IMR-90 (cell line): ENCODE data around the gene STAT6. TPM values are rescaled to one million over a fixed set of nuclear protein-coding genes. Genes with fewer than 3 reads are reported as not detected.

ENCODE experiments used
- ATAC-seq: fragments of 200-7000 bp; cut with Tn5 transposase; 2 replicates; pipeline ENCODE4 v1.9.1; 2020; ENCODE audit warnings: low read depth, mild to moderate bottlenecking, moderate library complexity
- BruUV-seq: library from RNA; stranded (reverse); fragments of 400-500 nt; replicated peaks from 2 replicates; lab custom pipeline; 2021; lab: Mats Ljungman, UMichigan
- CTCF ChIA-PET: fragments of 300-600 bp; formaldehyde crosslinking; extraction: SDS; loops from one replicate; lab custom pipeline; 2021; ENCODE audit warnings: antibody characterized with exemption; lab: Yijun Ruan, JAX
- POLR2A ChIA-PET: fragments of 300-600 bp; sonication (Branson Sonifier 250); formaldehyde crosslinking; loops from one replicate; lab custom pipeline; 2022; ENCODE audit warnings: antibody characterized with exemption; ENCODE audit not compliant: unreplicated experiment; lab: Charles Lee
- DNase-seq: peaks from one replicate; pipeline ENCODE4 v3.0.0; 2013
- H2AFZ ChIP-seq: replicated peaks from 2 replicates; pipeline ENCODE3; 2013; ENCODE audit warnings: low read length, mild to moderate bottlenecking; ENCODE audit not compliant: poor library complexity
- H2AK5ac ChIP-seq: 2 replicates; pipeline ENCODE4 v1.6.1; 2013; ENCODE audit warnings: low read depth, low read length, inconsistent platforms
- H2AK9ac ChIP-seq: replicated peaks from 2 replicates; pipeline ENCODE3; 2013; ENCODE audit warnings: mild to moderate bottlenecking, low read depth, low read length, moderate library complexity; ENCODE audit not compliant: poor library complexity
- H2BK120ac ChIP-seq: 2 replicates; pipeline ENCODE4 v1.6.1; 2013; ENCODE audit warnings: low read depth, low read length, inconsistent platforms
- H2BK15ac ChIP-seq: 3 replicates; pipeline ENCODE4 v1.6.1; 2013; ENCODE audit warnings: low read depth, low read length, inconsistent platforms
- H2BK20ac ChIP-seq: 2 replicates; pipeline ENCODE4 v1.6.1; 2013; ENCODE audit warnings: low read depth, mild to moderate bottlenecking, inconsistent platforms, low read length, moderate library complexity
- H2BK5ac ChIP-seq: 2 replicates; pipeline ENCODE4 v1.6.1; 2013; ENCODE audit warnings: mild to moderate bottlenecking, low read depth, low read length, inconsistent platforms; ENCODE audit not compliant: poor library complexity, severe bottlenecking
- H3K14ac ChIP-seq: replicated peaks from 2 replicates; pipeline ENCODE4 v1.6.1; 2013; ENCODE audit warnings: low read depth, low read length, inconsistent platforms
- H3K18ac ChIP-seq: 2 replicates; pipeline ENCODE4 v1.6.1; 2013; ENCODE audit warnings: low read depth, low read length, control low read depth
- H3K23ac ChIP-seq: 2 replicates; pipeline ENCODE4 v1.6.1; 2013; ENCODE audit warnings: low read depth, low read length, inconsistent platforms
- H3K27ac ChIP-seq: 2 replicates; pipeline ENCODE4 v1.5.1; 2013; ENCODE audit warnings: mild to moderate bottlenecking, control low read depth, low read length; ENCODE audit not compliant: insufficient read depth
- H3K27me3 ChIP-seq: 2 replicates; pipeline ENCODE4 v1.6.1; 2013; ENCODE audit warnings: low read length; ENCODE audit not compliant: control insufficient read depth, insufficient read depth
- H3K36me3 ChIP-seq: 2 replicates; pipeline ENCODE4 v1.6.1; 2013; ENCODE audit warnings: low read length, mixed read lengths; ENCODE audit not compliant: control insufficient read depth, insufficient read depth
- H3K4ac ChIP-seq: 2 replicates; pipeline ENCODE4 v1.6.1; 2013; ENCODE audit warnings: low read depth, low read length, inconsistent platforms
- H3K4me1 ChIP-seq: 2 replicates; pipeline ENCODE4 v1.6.1; 2013; ENCODE audit warnings: low read length, mixed read lengths; ENCODE audit not compliant: control insufficient read depth, insufficient read depth
- H3K4me2 ChIP-seq: 2 replicates; pipeline ENCODE4 v1.6.1; 2013; ENCODE audit warnings: low read depth, mild to moderate bottlenecking, control low read depth, low read length, moderate library complexity
- H3K4me3 ChIP-seq: 2 replicates; pipeline ENCODE4 v1.5.1; 2013; ENCODE audit warnings: low read depth, mild to moderate bottlenecking, control low read depth, low read length, moderate library complexity; ENCODE audit not compliant: insufficient read depth
- H3K56ac ChIP-seq: 2 replicates; pipeline ENCODE4 v1.6.1; 2013; ENCODE audit warnings: low read length, inconsistent platforms; ENCODE audit not compliant: insufficient read depth; ENCODE audit errors: extremely low read depth
- H3K79me1 ChIP-seq, 2 experiments: 2 replicates each; pipeline ENCODE4 v1.6.1; 2013; ENCODE audit warnings: low read length in 2 of 2, inconsistent platforms in 1 of 2, low read depth in 1 of 2
- H3K9ac ChIP-seq: 2 replicates; pipeline ENCODE4 v1.6.1; 2013; ENCODE audit warnings: low read depth, low read length, control low read depth
- H3K9me1 ChIP-seq: 2 replicates; pipeline ENCODE4 v1.6.1; 2013; ENCODE audit warnings: low read length, inconsistent platforms; ENCODE audit not compliant: insufficient read depth
- H3K9me3 ChIP-seq: 2 replicates; pipeline ENCODE4 v1.6.1; 2013; ENCODE audit warnings: low read length; ENCODE audit not compliant: control insufficient read depth, insufficient read depth
- H4K20me1 ChIP-seq: 2 replicates; pipeline ENCODE4 v1.6.1; 2013; ENCODE audit warnings: low read length, inconsistent platforms; ENCODE audit not compliant: insufficient read depth
- H4K5ac ChIP-seq: 2 replicates; pipeline ENCODE4 v1.6.1; 2013; ENCODE audit warnings: mild to moderate bottlenecking, low read depth, low read length, control low read depth
- H4K8ac ChIP-seq, 2 experiments: 2 replicates each; pipeline ENCODE4 v1.6.1; 2013; ENCODE audit warnings: low read depth in 2 of 2, low read length in 2 of 2, control low read depth in 1 of 2, inconsistent platforms in 1 of 2
- H4K91ac ChIP-seq: 2 replicates; pipeline ENCODE4 v1.6.1; 2013; ENCODE audit warnings: low read depth, low read length, inconsistent platforms; ENCODE audit not compliant: insufficient read depth
- FOS ChIP-seq: fragments of 150-350 bp; IDR thresholded peaks from 2 replicates; pipeline ENCODE4 v1.6.1; 2016; ENCODE audit warnings: low read depth, low read length
- MAFK ChIP-seq: IDR thresholded peaks from 2 replicates; pipeline ENCODE4 v1.6.1; 2012; ENCODE audit warnings: low read depth, low read length, improper control_type of control experiment
- MXI1 ChIP-seq: IDR thresholded peaks from 2 replicates; pipeline ENCODE4 v1.6.1; 2012; ENCODE audit warnings: low read depth, mild to moderate bottlenecking, low read length, moderate library complexity, borderline replicate concordance
- NFE2L2 ChIP-seq: fragments of 150-350 bp; IDR thresholded peaks from 2 replicates; pipeline ENCODE4 v1.6.1; 2016; ENCODE audit warnings: low read depth, mild to moderate bottlenecking, low read length
- RAD21 ChIP-seq: IDR thresholded peaks from 2 replicates; pipeline ENCODE4 v1.6.1; 2012; ENCODE audit warnings: low read length, improper control_type of control experiment
- RFX5 ChIP-seq: IDR thresholded peaks from 2 replicates; pipeline ENCODE4 v1.8.0; 2012; ENCODE audit warnings: low read depth, mild to moderate bottlenecking, low read length, moderate library complexity
- SMC3 ChIP-seq: fragments of 150-350 bp; IDR thresholded peaks from 2 replicates; pipeline ENCODE4 v1.6.1; 2016; ENCODE audit warnings: low read depth, mild to moderate bottlenecking, antibody characterized with exemption, low read length, moderate library complexity
- WGBS, 2 experiments: methylation state at CpG; one replicate each; pipeline versions ENCODE4 v1.1.5 to v1.1.7; 2013; ENCODE audit warnings: missing lambda C conversion rate in 2 of 2; ENCODE audit not compliant: insufficient read length in 1 of 2; ENCODE audit errors: extremely low coverage in 2 of 2; 5-methylcytosine and 5-hydroxymethylcytosine counted together
- dilution Hi-C: fragments of 300-500 bp; cut with HindIII; formaldehyde crosslinking; loops from one replicate; pipeline ENCODE4 v1.14.3; 2018; ENCODE audit warnings: low sequenced_read_pairs; ENCODE audit not compliant: unreplicated experiment
- in situ Hi-C: fragments of 300-500 bp; cut with MboI; formaldehyde crosslinking; loops from 3 replicates; pipeline ENCODE4 v1.14.3; 2019; ENCODE audit warnings: low sequenced_read_pairs, inconsistent platforms, mixed read lengths
- intact Hi-C: fragments of 100-400 bp; cut with micrococcal nuclease; formaldehyde crosslinking; loops from 2 replicates; pipeline ENCODE4 v1.10.0; 2022
- polyA plus RNA-seq, 3 experiments: library from polyadenylated mRNA; depleted of rRNA; stranded (reverse); fragments of >200 nt; gene quantifications; 2 replicates each; pipeline ENCODE4 v1.2.3, GENCODE V29; 2012; ENCODE audit warnings: low replicate concordance in 1 of 3
- total RNA-seq: library from RNA; depleted of rRNA; stranded (reverse); fragments of >200 nt; gene quantifications from 2 replicates; pipeline ENCODE4 v1.2.3, GENCODE V29; 2012
- TF ChIP-seq, protein P1 (sequence below): fragments of 150-350 bp; IDR thresholded peaks from 2 replicates; pipeline ENCODE4 v1.6.1; 2017; ENCODE audit warnings: mild to moderate bottlenecking, antibody characterized with exemption, low read length, low read depth

Gene STAT6
- total and polyA plus RNA-seq, 2 of the 4 experiments (the other 2 are of a cell fraction) = 43.4 to 96.9 TPM

DNA sequence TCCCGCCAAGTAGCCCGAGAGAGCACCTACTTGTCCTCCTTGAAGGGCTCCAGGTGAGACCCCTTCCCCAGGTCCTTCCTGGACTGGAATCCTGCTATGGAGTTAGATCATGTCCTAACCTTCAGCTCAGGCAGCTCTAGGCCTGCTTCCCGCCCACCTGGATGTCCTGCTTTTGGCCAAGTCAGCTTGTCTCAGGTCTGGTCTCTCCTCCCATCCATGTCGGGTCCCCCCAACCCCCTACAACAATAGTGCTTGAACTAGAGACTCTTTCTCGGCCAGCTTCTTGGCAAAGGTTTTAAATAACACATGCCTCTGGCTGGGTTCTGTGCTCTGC, 18.7 kb downstream of the STAT6 start:
- Histone ChIP-seq H4K20me1 (peaks cover 67% of the 10 kb centered on the region), H2AK5ac (peak overlapping the region; percentile 42; the same call in 1 of the 2 replicates), H3K4me3 (no peak overlapping the region; the same call in 1 of the 2 replicates), H3K4me2 (peak overlapping the region; percentile 38; the same call in 1 of the 2 replicates), H2BK5ac (peak overlapping the region; percentile 39), H3K18ac (no peak overlapping the region), H3K14ac (peak overlapping the region; percentile 20; the same call in 1 of the 2 replicates), H4K91ac (no peak overlapping the region), H3K27ac (peak overlapping the region; percentile 27), H2BK20ac (no peak overlapping the region), H3K23ac (peak overlapping the region; percentile 82; the same call in 1 of the 2 replicates), H3K4me1 (peaks cover 41% of the 10 kb centered on the region), H2BK120ac (no peak overlapping the region), H3K9ac (peak overlapping the region; percentile 58), H4K8ac (peak overlapping the region in 1 of 2 experiments; percentile 18; a peak in 2 of 4 replicates), H3K9me3 (no peaks in the 10 kb centered on the region), H3K27me3 (no peaks in the 10 kb centered on the region), H2BK15ac (no peak overlapping the region), H2AFZ (no peak overlapping the region), H3K79me1 (peaks cover 13 to 64% of the 10 kb centered on the region in 2 experiments), H3K56ac (no peak overlapping the region), H3K36me3 (peaks cover 65% of the 10 kb centered on the region), H4K5ac (no peak overlapping the region), H3K9me1 (peaks cover 4% of the 10 kb centered on the region; the same call in 1 of the 2 replicates), H2AK9ac (peak overlapping the region; percentile 84), H3K4ac (no peak overlapping the region)
- ChIA-PET CTCF (interaction anchor here (1.0 to 2.0 kb wide), 4 partner anchors 19 to 36 kb away, joined by 3 to 8 read pairs (median 5); partner anchors contain the start of genes LRP1 and STAT6), POLR2A (interaction anchor here (0.8 to 1.4 kb wide), 2 partner anchors 19 to 36 kb away, joined by 5 read pairs; partner anchors contain the start of genes LRP1 and STAT6)
- BruUV-seq = no TSS peak
- 74% methylated on average over 4 of the region's 5 CpGs; no CpG with 5 or more reads in 1 of the 2 experiments for WGBS, 2 experiments
- ATAC-seq (no peak), DNase-seq (no peak)
- TF ChIP-seq NFE2L2 (no peak), RFX5 (no peak), RAD21 (no peak), MAFK (no peak), MXI1 (no peak), SMC3 (no peak), FOS (no peak)
- TF ChIP-seq, protein P1, sequence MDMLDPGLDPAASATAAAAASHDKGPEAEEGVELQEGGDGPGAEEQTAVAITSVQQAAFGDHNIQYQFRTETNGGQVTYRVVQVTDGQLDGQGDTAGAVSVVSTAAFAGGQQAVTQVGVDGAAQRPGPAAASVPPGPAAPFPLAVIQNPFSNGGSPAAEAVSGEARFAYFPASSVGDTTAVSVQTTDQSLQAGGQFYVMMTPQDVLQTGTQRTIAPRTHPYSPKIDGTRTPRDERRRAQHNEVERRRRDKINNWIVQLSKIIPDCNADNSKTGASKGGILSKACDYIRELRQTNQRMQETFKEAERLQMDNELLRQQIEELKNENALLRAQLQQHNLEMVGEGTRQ = no peak
- dilution Hi-C loops (no loop called here), in situ Hi-C loops (no loop called here), intact Hi-C loops (no loop called here)
